GM23338 (cell line): ENCODE results near the gene SZT2. TPM values are rescaled to one million over a fixed set of nuclear protein-coding genes. Genes with fewer than 3 reads are reported as not detected.

Experiments
- CTCF ChIP-seq, 2 experiments: fragments of 200-600 bp in 1 of 2; sonication (generic) in 1 of 2; conservative IDR thresholded peaks; 2 replicates each; pipeline versions ENCODE4 v1.5.1 to v1.6.1; 2016 to 2017; ENCODE audit warnings: antibody characterized with exemption in 2 of 2, low read depth in 2 of 2, mild to moderate bottlenecking in 2 of 2, moderate library complexity in 1 of 2
- JUNB ChIP-seq: IDR thresholded peaks from one replicate; pipeline ENCODE4 v1.6.1; 2016; ENCODE audit warnings: antibody characterized with exemption; ENCODE audit not compliant: unreplicated experiment
- POLR2AphosphoS5 ChIP-seq: IDR thresholded peaks from 2 replicates; pipeline ENCODE4 v1.6.1; 2016; ENCODE audit warnings: antibody characterized with exemption, low read depth
- ZNF331 ChIP-seq: fragments of 250-450 bp; sonication (Bioruptor Pico); IDR thresholded peaks from 2 replicates; pipeline ENCODE4 v1.5.0; 2020; ENCODE audit warnings: low read depth, mild to moderate bottlenecking, moderate library complexity
- polyA plus RNA-seq: library from polyadenylated mRNA; unstranded; fragments of >200 nt; fragmentation: Nextera tagmentation; extraction: Ambion mirVana; gene quantifications from 2 replicates; pipeline ENCODE4 v1.2.1, GENCODE V29; 2016
- total RNA-seq: library from RNA; depleted of rRNA; stranded (reverse); fragments of >200 nt; shearing (Covaris generic); gene quantifications from 2 replicates; pipeline ENCODE4 v1.2.3, GENCODE V29; 2014
- TF ChIP-seq, protein P1 (sequence below): IDR thresholded peaks from 2 replicates; pipeline ENCODE4 v1.6.1; 2016; ENCODE audit warnings: antibody characterized with exemption
- TF ChIP-seq, protein P2 (sequence below): fragments of 250-450 bp; sonication (Bioruptor Pico); IDR thresholded peaks from 2 replicates; pipeline ENCODE4 v1.5.0; 2020; ENCODE audit warnings: mild to moderate bottlenecking, moderate library complexity

The SZT2 gene
- total and polyA plus RNA-seq, 2 experiments from 2014 or later: 4.1 to 16.1 TPM

GRCh38 chr1:43402089-43402865, 12.6 kb downstream of the SZT2 start (continued):
- TF ChIP-seq CTCF (conservative IDR thresholded peaks at IDR 0.05; ENCODE audit: low read depth in 2 of 2): no peak
- TF ChIP-seq JUNB: no peak
- TF ChIP-seq, protein P1, sequence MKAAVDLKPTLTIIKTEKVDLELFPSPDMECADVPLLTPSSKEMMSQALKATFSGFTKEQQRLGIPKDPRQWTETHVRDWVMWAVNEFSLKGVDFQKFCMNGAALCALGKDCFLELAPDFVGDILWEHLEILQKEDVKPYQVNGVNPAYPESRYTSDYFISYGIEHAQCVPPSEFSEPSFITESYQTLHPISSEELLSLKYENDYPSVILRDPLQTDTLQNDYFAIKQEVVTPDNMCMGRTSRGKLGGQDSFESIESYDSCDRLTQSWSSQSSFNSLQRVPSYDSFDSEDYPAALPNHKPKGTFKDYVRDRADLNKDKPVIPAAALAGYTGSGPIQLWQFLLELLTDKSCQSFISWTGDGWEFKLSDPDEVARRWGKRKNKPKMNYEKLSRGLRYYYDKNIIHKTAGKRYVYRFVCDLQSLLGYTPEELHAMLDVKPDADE: no peak
- no peak for TF ChIP-seq POLR2AphosphoS5
- TF ChIP-seq, protein P2, sequence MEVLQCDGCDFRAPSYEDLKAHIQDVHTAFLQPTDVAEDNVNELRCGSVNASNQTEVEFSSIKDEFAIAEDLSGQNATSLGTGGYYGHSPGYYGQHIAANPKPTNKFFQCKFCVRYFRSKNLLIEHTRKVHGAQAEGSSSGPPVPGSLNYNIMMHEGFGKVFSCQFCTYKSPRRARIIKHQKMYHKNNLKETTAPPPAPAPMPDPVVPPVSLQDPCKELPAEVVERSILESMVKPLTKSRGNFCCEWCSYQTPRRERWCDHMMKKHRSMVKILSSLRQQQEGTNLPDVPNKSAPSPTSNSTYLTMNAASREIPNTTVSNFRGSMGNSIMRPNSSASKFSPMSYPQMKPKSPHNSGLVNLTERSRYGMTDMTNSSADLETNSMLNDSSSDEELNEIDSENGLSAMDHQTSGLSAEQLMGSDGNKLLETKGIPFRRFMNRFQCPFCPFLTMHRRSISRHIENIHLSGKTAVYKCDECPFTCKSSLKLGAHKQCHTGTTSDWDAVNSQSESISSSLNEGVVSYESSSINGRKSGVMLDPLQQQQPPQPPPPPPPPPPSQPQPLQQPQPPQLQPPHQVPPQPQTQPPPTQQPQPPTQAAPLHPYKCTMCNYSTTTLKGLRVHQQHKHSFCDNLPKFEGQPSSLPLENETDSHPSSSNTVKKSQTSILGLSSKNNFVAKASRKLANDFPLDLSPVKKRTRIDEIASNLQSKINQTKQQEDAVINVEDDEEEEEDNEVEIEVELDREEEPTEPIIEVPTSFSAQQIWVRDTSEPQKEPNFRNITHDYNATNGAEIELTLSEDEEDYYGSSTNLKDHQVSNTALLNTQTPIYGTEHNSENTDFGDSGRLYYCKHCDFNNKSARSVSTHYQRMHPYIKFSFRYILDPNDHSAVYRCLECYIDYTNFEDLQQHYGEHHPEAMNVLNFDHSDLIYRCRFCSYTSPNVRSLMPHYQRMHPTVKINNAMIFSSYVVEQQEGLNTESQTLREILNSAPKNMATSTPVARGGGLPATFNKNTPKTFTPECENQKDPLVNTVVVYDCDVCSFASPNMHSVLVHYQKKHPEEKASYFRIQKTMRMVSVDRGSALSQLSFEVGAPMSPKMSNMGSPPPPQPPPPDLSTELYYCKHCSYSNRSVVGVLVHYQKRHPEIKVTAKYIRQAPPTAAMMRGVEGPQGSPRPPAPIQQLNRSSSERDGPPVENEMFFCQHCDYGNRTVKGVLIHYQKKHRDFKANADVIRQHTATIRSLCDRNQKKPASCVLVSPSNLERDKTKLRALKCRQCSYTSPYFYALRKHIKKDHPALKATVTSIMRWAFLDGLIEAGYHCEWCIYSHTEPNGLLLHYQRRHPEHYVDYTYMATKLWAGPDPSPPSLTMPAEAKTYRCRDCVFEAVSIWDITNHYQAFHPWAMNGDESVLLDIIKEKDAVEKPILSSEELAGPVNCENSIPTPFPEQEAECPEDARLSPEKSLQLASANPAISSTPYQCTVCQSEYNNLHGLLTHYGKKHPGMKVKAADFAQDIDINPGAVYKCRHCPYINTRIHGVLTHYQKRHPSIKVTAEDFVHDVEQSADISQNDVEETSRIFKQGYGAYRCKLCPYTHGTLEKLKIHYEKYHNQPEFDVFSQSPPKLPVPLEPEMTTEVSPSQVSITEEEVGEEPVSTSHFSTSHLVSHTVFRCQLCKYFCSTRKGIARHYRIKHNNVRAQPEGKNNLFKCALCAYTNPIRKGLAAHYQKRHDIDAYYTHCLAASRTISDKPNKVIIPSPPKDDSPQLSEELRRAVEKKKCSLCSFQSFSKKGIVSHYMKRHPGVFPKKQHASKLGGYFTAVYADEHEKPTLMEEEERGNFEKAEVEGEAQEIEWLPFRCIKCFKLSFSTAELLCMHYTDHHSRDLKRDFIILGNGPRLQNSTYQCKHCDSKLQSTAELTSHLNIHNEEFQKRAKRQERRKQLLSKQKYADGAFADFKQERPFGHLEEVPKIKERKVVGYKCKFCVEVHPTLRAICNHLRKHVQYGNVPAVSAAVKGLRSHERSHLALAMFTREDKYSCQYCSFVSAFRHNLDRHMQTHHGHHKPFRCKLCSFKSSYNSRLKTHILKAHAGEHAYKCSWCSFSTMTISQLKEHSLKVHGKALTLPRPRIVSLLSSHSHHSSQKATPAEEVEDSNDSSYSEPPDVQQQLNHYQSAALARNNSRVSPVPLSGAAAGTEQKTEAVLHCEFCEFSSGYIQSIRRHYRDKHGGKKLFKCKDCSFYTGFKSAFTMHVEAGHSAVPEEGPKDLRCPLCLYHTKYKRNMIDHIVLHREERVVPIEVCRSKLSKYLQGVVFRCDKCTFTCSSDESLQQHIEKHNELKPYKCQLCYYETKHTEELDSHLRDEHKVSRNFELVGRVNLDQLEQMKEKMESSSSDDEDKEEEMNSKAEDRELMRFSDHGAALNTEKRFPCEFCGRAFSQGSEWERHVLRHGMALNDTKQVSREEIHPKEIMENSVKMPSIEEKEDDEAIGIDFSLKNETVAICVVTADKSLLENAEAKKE (CRISPR knock-in tag): no peak
- no peak for TF ChIP-seq ZNF331 (CRISPR knock-in tag)
